Kidney (tissue), 14 donors: Measurements from ENCODE around the gene FAM170B. TPM values are rescaled to one million over a fixed set of nuclear protein-coding genes. Genes with fewer than 3 reads are reported as not detected.

Source experiments
- DNase-seq, 5 donors: peaks; one replicate each; pipeline ENCODE4 v3.0.0-alpha.2; 2013 to 2020
- FAIRE-seq: peaks from 2 replicates; lab custom pipeline; 2012; peaks lifted over from hg19 to GRCh38; lab: Jason Lieb, UNC
- H3K27ac ChIP-seq, 2 donors: one replicate each; pipeline ENCODE4 v1.7.0; 2013; ENCODE audit warnings: low read depth in 2 of 2, low read length in 2 of 2, inconsistent platforms in 1 of 2
- H3K27me3 ChIP-seq: one replicate; pipeline ENCODE4 v1.7.1; 2013; ENCODE audit warnings: low read length, inconsistent platforms; ENCODE audit not compliant: control insufficient read depth, insufficient read depth
- H3K36me3 ChIP-seq, 3 donors: one replicate each; pipeline versions ENCODE4 v1.7.0 to v1.7.1; 2013; ENCODE audit warnings: low read length in 3 of 3, control low read depth in 1 of 3, inconsistent platforms in 1 of 3; ENCODE audit not compliant: insufficient read depth in 3 of 3, control insufficient read depth in 2 of 3
- H3K4me1 ChIP-seq, 3 donors: one replicate each; pipeline versions ENCODE4 v1.7.0 to v1.7.1; 2013; ENCODE audit warnings: low read length in 3 of 3, inconsistent platforms in 1 of 3, low read depth in 1 of 3; ENCODE audit not compliant: control insufficient read depth in 2 of 3, insufficient read depth in 2 of 3
- H3K4me3 ChIP-seq, 3 donors: one replicate each; pipeline versions ENCODE4 v1.7.0 to v1.8.1; 2013; ENCODE audit warnings: low read length in 3 of 3, control low read depth in 1 of 3, inconsistent platforms in 1 of 3
- H3K9ac ChIP-seq, 3 donors: one replicate each; pipeline versions ENCODE4 v1.7.0 to v1.7.1; 2013; ENCODE audit warnings: low read length in 3 of 3, control low read depth in 1 of 3, inconsistent platforms in 1 of 3
- H3K9me3 ChIP-seq, 3 donors: one replicate each; pipeline versions ENCODE4 v1.7.0 to v1.7.1; 2013; ENCODE audit warnings: low read length in 3 of 3, control low read depth in 1 of 3, inconsistent platforms in 1 of 3; ENCODE audit not compliant: control insufficient read depth in 2 of 3, insufficient read depth in 1 of 3
- CTCF ChIP-seq: IDR thresholded peaks from 3 replicates; pipeline ENCODE4 v1.5.1; 2012; ENCODE audit warnings: mild to moderate bottlenecking, moderate library complexity, borderline replicate concordance; ENCODE audit not compliant: insufficient read depth; ENCODE audit errors: extremely low read depth
- intact Hi-C: fragments of 100-400 bp; cut with DNase I; formaldehyde crosslinking; loops from one replicate; pipeline ENCODE4 v1.11.1; 2022
- polyA plus RNA-seq: library from polyadenylated mRNA; stranded (reverse); fragments of 350-450 nt; fragmentation: Illumina TruSeq; extraction: RNeasy Lipid Tissue Mini Kit (QIAGEN cat#74804); gene quantifications from one replicate; pipeline ENCODE4 v1.2.3, GENCODE V29; 2014; ENCODE audit warnings: low read depth, low replicate concordance; ENCODE audit not compliant: insufficient read depth
- total RNA-seq: library from RNA; stranded (reverse); fragmentation: NEBNext Ultra II Directional; extraction: Animal tissue kit (Norgen Biotek cat#: 25700); gene quantifications from one replicate; pipeline ENCODE4 v1.2.1, GENCODE V29; 2021
- donor health status: control.
- donor health status: control.
- donor health status: control.
- donor health status: control.
- donor health status: control.
- donor health status: DM: yes; HTN: yes; CAD: no.
- donor health status: Normal renal cell carcinoma (clear cell type).

FAM170B gene
- total and polyA plus RNA-seq, 2 donors from 2014 or later, result not detected

GRCh38 chr10:49170632-49171325 lies 37.0 kb upstream of the FAM170B start:
- Histone ChIP-seq H3K27ac (no peak overlapping the region), H3K9me3 (no peaks in the 10 kb centered on the region), H3K9ac (no peak overlapping the region), H3K27me3 (no peaks in the 10 kb centered on the region), H3K4me1 (peaks cover 0 to 4% (median 0%) of the 10 kb centered on the region in 3 donors), H3K36me3 (no peaks in the 10 kb centered on the region), H3K4me3 (no peak overlapping the region)
- no peak for FAIRE-seq
- TF ChIP-seq CTCF, result no peak
- no peak for DNase-seq
- intact Hi-C loops, result no loop called here

GRCh38 chr10:49169776-49170175 lies 36.0 kb upstream of the FAM170B start:
- H3K4me3 ChIP-seq, result no peak overlapping the region
- TF ChIP-seq CTCF, result no peak
- no peak overlapping the region for H3K27ac ChIP-seq
- H3K27me3 ChIP-seq, result no peaks in the 10 kb centered on the region
- no peaks in the 10 kb centered on the region for H3K4me1 ChIP-seq
- FAIRE-seq (no peak), DNase-seq (no peak)
- intact Hi-C loops, result loop anchor here (10.0 kb wide), 1 partner anchor 195 kb away; no protein-coding TSS in a partner anchor
- no peak overlapping the region for H3K9ac ChIP-seq
- H3K36me3 ChIP-seq, result no peaks in the 10 kb centered on the region
- H3K9me3 ChIP-seq, result no peaks in the 10 kb centered on the region

DNA sequence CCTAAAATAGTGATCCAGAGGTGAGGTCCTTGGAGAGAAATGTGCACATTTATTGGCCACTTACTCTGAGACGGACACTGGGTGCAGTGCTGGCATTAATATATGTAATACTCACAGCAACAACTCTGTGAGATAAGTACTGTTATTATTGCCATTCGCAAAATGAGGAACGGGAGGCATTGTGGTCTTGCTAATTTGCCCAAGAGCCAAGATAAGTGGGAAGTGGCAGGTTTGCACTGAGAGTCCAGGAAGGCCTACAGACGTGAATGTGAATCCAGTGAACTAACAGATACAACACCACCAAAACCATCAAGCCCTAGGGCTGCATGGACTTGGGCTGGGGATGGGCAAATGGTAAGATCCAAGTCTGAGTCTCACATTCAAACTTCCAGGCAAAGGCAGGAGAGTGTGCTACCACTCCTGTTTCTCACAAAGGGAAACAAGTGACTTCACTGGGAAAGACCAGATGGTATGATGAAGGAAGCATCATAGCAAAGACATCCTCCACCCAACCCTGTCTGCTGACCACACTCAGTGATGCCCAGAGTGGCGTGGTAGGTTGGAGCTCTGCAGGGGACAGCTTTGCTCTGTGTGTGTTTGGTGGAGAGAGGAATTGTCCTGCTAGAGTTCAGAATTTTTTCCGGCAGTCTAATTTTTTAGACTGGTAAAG lies 35.1 kb upstream of the FAM170B start:
- H3K36me3 ChIP-seq, result no peaks in the 10 kb centered on the region
- no peak for TF ChIP-seq CTCF
- no peaks in the 10 kb centered on the region for H3K27me3 ChIP-seq
- H3K4me3 ChIP-seq, result no peak overlapping the region
- intact Hi-C loops, result loop anchor here (10.0 kb wide), 1 partner anchor 194 kb away; no protein-coding TSS in a partner anchor
- H3K9ac ChIP-seq, result no peak overlapping the region
- no peak overlapping the region for H3K27ac ChIP-seq
- DNase-seq (no peak), FAIRE-seq (no peak)
- no peaks in the 10 kb centered on the region for H3K9me3 ChIP-seq
- no peaks in the 10 kb centered on the region for H3K4me1 ChIP-seq
